Measurements from ENCODE around the gene CUEDC1. TPM values are rescaled to one million over a fixed set of nuclear protein-coding genes. Genes with fewer than 3 reads are reported as not detected.

The CUEDC1 gene
- total RNA-seq, 4 donors from 2014 or later = 10.2 to 45.4 (median 19.2) TPM

GRCh38 chr17:57993471-57994365, 38.5 kb upstream of the CUEDC1 start:
- H3K27ac ChIP-seq = peak overlapping the region in 1 of 4 donors; percentile 2
- peaks cover 0 to 11% (median 6%) of the 10 kb centered on the region in 4 donors for H3K4me1 ChIP-seq
- H3K4me3 ChIP-seq = no peak overlapping the region
- no peaks in the 10 kb centered on the region for H3K27me3 ChIP-seq
- H3K36me3 ChIP-seq = peaks cover 0 to 6% (median 0%) of the 10 kb centered on the region in 3 donors
- H3K9me3 ChIP-seq = no peaks in the 10 kb centered on the region
- no peak for TF ChIP-seq CTCF (IDR thresholded peaks at IDR 0.05)
- no peak for TF ChIP-seq POLR2A (IDR thresholded peaks at IDR 0.05)
- DNase-seq = no peak

GRCh38 chr17:57991537-57991936, 36.3 kb upstream of the CUEDC1 start:
- Histone ChIP-seq H3K27me3 (no peaks in the 10 kb centered on the region), H3K27ac (no peak overlapping the region), H3K4me1 (peaks cover 0 to 12% (median 7%) of the 10 kb centered on the region in 4 donors), H3K4me3 (no peak overlapping the region), H3K36me3 (no peaks in the 10 kb centered on the region), H3K9me3 (no peaks in the 10 kb centered on the region)
- no peak for DNase-seq
- no peak for TF ChIP-seq POLR2A (IDR thresholded peaks at IDR 0.05)
- TF ChIP-seq CTCF (IDR thresholded peaks at IDR 0.05) = no peak

GRCh38 chr17:57990037-57990436, 34.8 kb upstream of the CUEDC1 start:
- TF ChIP-seq CTCF (IDR thresholded peaks at IDR 0.05) (no peak), POLR2A (IDR thresholded peaks at IDR 0.05) (no peak)
- H3K4me1 ChIP-seq = peaks cover 0 to 27% (median 12%) of the 10 kb centered on the region in 4 donors
- no peak for DNase-seq
- no peak overlapping the region for H3K27ac ChIP-seq
- H3K36me3 ChIP-seq = no peaks in the 10 kb centered on the region
- H3K4me3 ChIP-seq = no peak overlapping the region
- H3K9me3 ChIP-seq = no peaks in the 10 kb centered on the region
- no peaks in the 10 kb centered on the region for H3K27me3 ChIP-seq

GRCh38 chr17:57988301-57989250, 33.4 kb upstream of the CUEDC1 start:
- Histone ChIP-seq H3K9me3 (no peaks in the 10 kb centered on the region), H3K4me1 (peaks cover 0 to 41% (median 7%) of the 10 kb centered on the region in 4 donors), H3K36me3 (no peaks in the 10 kb centered on the region), H3K27me3 (no peaks in the 10 kb centered on the region), H3K4me3 (peak overlapping the region; percentile 87 to 95 (median 94)), H3K27ac (peak overlapping the region; percentile 95 to 97 (median 96))
- TF ChIP-seq POLR2A (IDR thresholded peaks at IDR 0.05) = peak in 1 of 2 donors; percentile 32
- peak in 2 of 6 experiments; percentile 13 to 15 for TF ChIP-seq CTCF (IDR thresholded peaks at IDR 0.05)
- DNase-seq = peak; percentile 71 to 86 (median 84)

GRCh38 chr17:57987581-57988300, 32.5 kb upstream of the CUEDC1 start, which contains the start of gene VEZF1:
VEZF1 (minus strand) TSS chr17:57988254; CDS start chr17:57988111, 143 bp downstream.
- Histone ChIP-seq H3K27ac (peak within 1 kb of the TSS; percentile 95 to 97 (median 96)), H3K36me3 (peaks cover 0 to 6% (median 0%) of the 10 kb centered on the region in 3 donors), H3K4me1 (peaks cover 0 to 48% (median 7%) of the 10 kb centered on the region in 4 donors), H3K9me3 (no peaks in the 10 kb centered on the region), H3K4me3 (peak within 1 kb of the TSS; percentile 87 to 95 (median 94)), H3K27me3 (no peaks in the 10 kb centered on the region)
- peak; percentile 69 to 89 (median 88) for DNase-seq
- TF ChIP-seq CTCF (IDR thresholded peaks at IDR 0.05) (no peak), POLR2A (IDR thresholded peaks at IDR 0.05) (no peak)
